ENCODE measurements around the gene TERT.
"Not testable (repeated sequence)": the region's sequence is repeated elsewhere in the genome, so short reads cannot be mapped to it uniquely, and the experiment has no call there.

Gene TERT

GRCh38 chr5:1277781-1278180 lies 17.1 kb downstream of the TERT start:
- no peak for DNase-seq

GRCh38 chr5:1277331-1277730 lies 17.5 kb downstream of the TERT start:
- DNase-seq = no peak

GRCh38 chr5:1276930-1277329 lies 17.9 kb downstream of the TERT start:
- DNase-seq = no peak

GRCh38 chr5:1275397-1276391 lies 19.2 kb downstream of the TERT start:
- not testable (repeated sequence) for DNase-seq

- no peak for DNase-seq
These were observed 20.4 kb downstream of the TERT start for GRCh38 chr5:1274471-1274870.

GRCh38 chr5:1273745-1274144 lies 21.1 kb downstream of the TERT start:
- no peak for DNase-seq

GRCh38 chr5:1272201-1272600 lies 22.7 kb downstream of the TERT start:
- DNase-seq = no peak

- no peak for DNase-seq
These were observed 23.6 kb downstream of the TERT start for GRCh38 chr5:1270933-1271914.

- no peak for DNase-seq
These were observed 24.4 kb downstream of the TERT start for GRCh38 chr5:1270426-1270825.

GRCh38 chr5:1268666-1269065 lies 26.2 kb downstream of the TERT start:
- DNase-seq = peak in 1 of 2 donors; percentile 19

- DNase-seq = no peak
These were observed 26.8 kb downstream of the TERT start for GRCh38 chr5:1268056-1268455.

- DNase-seq = not testable (repeated sequence)
These were observed 27.4 kb downstream of the TERT start for GRCh38 chr5:1267464-1267863.

GRCh38 chr5:1266791-1267190 lies 28.1 kb downstream of the TERT start:
- no peak for DNase-seq

- no peak for DNase-seq
These were observed 29.1 kb downstream of the TERT start for GRCh38 chr5:1265461-1266455.

- no peak for DNase-seq
These were observed 29.8 kb downstream of the TERT start for GRCh38 chr5:1265026-1265425.

- no peak for DNase-seq
These were observed 30.7 kb downstream of the TERT start for GRCh38 chr5:1264211-1264610.

- no peak for DNase-seq
These were observed 32.5 kb downstream of the TERT start for GRCh38 chr5:1262381-1262780.

GRCh38 chr5:1261643-1262042 lies 33.2 kb downstream of the TERT start:
- no peak for DNase-seq

- DNase-seq = no peak
These were observed 34.9 kb downstream of the TERT start for GRCh38 chr5:1259806-1260480.

GRCh38 chr5:1257841-1258240 lies 37.0 kb downstream of the TERT start:
- no peak for DNase-seq

- no peak for DNase-seq
These were observed 37.5 kb downstream of the TERT start for GRCh38 chr5:1257363-1257762.

GRCh38 chr5:1256776-1257175 lies 38.1 kb downstream of the TERT start:
- DNase-seq = no peak
